CD1c-positive myeloid dendritic cell (primary cell): ENCODE measurements around the gene UBD.

Experiments used
- DNase-seq: peaks from one replicate; pipeline ENCODE4 v3.0.0-alpha.2; 2016; ENCODE audit errors: extremely low spot score

Gene UBD

DNA sequence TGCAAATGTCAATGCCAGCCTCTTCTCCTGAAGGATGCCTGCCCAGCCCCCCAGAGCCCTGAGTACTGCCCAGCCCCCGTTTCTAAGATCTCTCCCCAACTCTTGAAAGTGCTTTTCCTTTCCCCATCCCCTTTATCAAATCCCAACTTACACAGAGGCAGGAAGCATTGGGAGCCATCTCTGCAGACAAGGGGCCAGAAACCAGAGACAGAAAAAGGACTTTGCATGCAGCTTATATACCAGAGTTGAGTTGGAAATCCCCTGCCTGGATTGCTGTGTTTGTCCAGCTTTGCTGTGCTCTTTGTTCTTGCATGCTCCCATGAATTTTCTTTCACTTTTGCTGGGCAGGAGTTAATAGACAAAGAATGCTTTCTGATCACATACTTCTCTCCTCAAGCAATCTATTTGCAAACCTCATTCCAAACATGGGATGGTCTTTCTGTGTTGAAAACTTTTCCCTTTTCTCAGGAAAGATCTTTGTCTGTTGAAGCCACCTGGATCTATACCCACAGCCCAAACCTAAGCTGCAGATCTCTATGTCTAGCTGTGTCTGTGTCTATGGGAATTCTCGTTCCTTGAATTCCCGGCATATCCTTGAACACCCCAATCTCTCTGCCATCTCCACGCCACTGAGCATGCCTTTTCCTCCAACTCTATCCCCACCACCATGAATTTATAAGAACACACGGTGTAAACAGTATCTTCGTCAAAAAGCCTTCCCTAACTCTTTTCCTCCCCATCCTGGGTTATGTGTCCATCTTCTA is at the start of gene UBD:
Gene UBD (minus strand): TSS at position 209 of the 764 bp plus-strand sequence. CDS start 31 bp downstream, at position 178.
- DNase-seq, result no peak

DNA sequence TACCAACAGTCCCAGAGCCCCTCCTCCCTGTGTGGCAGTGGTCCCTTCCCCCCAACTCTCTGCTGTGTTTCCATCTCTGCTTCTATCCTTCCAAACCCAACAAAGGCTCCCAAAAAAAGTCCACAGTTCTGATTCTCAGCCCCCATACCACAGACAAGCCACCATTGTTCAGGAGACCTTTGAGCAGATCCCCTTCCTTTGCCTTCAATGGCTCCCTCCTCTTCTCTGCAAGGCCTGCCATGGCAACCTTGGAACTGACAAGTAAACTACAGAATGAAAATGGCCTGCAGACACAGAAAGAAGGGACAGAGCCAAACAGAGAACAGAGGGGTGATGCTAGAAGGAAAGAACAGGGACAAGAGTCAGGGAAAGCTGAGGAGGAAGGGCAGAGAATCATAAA is 48.6 kb upstream of the UBD start:
- DNase-seq, result no peak

DNA sequence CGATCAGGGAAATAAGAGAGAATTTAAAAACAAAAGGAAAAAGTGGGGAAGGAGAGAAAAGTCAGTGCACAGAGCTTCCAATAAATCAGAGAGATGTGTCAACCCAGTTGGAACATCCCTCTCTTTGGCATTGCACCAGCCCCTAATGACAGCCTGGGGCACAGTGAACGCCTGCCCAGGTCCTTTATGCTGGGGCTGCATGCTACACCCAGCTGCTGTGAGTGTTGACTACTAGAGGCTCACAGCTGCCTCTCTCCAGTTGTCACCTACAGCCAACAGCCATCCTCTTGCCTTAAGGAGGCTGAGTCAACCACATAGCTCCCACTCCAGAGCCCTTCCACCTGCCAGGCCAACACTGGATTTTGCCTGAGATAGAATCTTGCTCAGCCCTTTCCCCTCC is 44.4 kb upstream of the UBD start:
- no peak for DNase-seq

DNA sequence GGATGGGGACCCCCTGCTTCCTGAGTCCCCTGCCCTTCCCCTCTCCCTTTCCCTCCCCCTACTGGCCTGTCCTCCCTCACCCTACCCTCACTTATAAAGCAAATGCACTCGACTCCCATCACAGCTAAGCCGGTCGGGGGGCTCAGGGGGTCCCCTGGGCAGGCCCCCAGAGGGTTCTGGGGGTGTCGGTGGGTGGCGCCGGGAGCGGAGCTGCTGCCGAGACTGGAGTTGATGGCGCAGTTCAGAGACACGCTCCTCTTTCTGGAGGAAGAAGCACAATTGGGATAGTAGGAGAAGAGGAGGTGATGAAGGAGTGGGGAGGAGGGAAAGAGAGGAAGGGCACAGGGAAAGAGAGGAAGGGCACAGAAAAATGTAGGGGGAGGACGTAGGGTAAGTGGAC is 43.9 kb upstream of the UBD start:
- no peak for DNase-seq

DNA sequence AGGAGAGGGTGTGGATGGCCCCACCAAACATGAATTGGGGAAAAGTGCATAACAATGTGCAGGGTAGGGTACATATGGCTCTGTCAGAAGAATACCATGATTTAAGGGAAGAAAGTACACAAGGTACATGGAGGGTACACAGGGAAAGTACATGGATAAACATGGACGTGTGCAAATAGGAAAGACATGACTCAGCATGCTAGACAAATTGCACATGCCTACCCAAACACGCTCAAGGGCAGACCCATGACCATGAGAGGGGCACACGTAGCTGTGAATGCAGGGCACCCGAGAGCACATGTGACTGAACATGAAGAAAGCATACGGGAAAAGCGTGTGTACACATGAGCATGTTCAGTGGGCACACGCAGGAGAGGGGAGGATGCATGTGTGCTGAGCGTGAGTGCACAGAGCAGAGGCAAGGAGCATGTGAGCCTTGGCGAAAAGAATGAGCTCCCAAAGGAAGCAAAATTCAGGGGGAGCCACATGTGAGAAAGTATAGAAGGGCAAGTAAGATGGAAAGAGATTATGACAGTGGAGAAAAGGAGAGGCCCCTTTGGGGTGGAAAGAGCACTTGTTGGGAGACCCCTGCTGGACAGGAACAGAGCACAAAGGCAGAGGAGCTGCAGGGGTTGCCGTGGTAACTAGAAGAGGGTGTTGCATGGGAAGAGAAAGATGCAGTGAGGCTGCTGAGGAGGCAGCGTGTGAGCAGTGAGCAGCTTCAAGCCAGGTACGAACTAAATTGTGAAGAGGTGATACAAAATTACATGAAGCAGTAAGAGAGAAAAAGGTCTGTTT is 43.2 kb upstream of the UBD start:
- DNase-seq, result no peak

DNA sequence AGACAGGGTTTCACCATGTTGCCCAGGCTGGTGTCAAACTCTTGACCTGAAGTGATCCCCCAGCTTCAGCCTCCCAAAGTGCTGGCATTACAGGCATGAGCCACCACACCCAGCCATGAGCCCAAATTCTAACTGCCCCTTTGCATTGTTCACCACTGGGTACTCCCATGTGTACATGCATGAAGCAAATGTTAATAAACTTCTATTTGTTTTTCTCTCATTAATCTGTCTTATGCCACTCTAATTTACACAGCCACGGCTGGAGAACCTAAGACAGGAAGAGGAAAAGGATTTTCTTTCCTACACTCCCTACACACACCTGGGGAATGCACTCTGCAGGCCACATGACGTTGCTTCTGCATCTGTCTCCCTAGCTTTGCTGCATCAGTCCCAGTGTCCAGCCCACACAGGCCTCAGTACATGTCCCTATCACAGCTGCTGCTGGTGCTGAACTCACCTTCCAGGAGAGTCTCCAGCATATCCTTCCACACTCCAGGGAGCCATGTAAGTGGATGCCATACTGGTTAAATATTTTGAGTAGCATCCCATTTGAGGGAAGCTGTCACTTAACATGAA is 38.7 kb upstream of the UBD start:
- DNase-seq, result no peak

DNA sequence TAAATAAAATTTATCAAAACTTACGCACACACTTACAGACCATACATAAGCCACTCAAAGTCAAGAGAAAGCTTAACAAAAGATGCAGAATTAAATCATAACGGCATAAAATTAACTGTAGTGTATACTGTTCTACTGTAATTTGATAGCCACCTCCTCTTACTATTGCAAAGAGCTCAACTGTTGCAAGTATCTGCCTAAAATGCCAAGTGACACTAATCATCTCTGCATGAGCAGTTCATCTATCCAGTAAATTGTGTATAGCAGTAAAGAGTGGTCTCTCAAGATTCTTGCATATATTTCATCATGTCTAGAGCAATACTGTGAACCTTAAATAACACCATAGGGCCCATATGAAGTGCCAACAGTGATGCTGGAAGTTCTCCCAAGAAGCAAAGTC is 37.7 kb upstream of the UBD start:
- no peak for DNase-seq

DNA sequence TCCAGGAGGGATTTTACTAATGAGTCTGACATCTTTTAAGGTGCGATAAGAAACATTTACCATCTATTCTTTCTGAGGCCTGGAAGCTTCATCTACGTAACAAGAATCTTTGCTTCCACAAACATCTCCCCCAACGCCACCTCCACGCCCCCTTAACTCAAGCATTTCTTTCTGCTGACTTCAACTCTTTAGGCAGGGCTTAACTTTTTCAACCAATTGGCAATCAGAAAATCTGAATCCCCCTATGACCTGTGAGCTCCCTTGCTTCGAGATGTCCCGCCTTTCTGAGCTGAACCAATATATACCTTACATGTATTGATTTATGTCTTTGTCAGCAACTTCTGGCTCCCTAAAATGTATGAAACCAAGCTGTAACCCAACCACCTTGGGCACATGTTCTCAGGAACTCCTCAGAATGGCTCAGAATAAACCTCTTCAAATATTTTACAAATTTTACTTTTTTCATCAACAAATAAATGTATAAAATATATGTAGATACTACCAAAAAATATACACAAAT is 36.9 kb upstream of the UBD start:
- no peak for DNase-seq

DNA sequence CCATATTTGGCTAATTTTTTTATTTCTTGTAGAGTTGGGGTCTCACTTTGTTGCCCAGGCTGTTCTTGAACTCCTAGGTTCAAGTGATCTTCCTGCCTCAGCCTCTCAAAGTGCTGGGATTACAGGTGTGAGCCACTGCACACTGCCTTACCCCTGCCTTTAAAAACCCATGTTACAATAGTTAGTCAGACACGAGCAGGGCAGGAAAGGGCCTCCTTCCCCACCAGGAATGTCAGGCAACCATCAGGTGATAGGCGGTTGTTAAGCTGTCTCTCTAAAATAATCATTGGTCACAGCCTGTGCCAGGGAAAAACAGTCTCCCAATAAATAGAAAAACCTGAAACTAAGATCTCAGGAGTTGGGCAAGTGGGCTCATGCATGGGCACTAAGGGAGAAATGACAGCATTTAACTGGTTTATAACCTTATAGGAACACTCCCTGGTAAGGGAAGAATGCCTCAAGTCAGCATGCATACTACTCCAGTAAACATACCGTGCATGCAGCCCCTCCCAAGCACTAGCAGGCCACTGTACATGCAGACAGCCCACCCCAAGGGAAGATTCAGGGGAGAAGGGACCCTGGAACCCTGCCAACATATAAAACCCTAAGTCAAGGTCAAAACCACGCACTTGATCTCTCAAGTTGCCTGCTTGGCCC is 33.8 kb upstream of the UBD start:
- no peak for DNase-seq

DNA sequence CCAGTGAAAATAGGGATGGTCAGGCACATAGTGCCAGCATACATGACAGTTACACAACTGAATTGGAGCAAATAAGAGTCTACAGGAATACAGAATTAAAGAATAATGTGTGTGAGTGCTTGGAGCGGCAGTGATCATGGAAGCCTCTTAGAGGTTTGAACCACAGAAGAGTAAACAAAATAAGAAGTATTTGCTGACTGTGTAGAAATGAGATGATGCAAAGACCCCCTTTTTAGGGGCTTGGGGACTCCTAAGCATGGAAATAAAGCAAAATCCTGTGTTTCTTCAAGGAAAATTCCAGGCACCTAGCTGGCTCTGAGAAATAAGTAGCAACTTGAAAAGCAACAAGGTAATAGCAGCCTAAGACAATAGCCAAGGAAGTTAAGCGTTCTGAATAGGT is 32.1 kb upstream of the UBD start:
- DNase-seq, result no peak

DNA sequence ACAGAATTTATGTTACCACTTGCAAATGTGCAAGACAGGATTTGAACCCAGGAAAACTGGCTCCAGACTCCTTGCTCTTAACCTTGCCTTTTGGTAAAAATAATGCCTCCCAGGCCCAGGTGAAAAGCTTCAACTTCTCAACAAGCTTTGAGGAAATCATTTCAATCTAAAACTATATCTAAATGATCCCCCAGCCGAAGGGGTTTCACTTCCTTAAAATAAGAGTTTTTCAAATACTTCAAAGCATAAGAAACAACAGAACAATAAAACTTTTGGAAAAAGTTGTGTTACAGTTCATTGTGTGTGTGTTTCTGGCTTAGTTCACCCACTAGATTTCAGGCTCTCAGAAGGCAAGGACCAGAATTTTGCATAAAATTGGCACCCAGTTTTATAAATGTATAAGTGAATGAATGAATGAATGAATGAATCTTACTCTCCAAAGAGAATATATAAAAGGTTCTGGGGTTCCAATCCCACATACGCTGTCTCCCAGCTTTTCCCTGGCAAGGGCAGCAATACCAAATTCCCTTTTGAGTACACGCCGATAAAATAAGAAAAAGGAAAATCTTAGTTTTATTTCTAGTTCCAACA is 30.8 kb upstream of the UBD start:
- DNase-seq, result peak; percentile 2

DNA sequence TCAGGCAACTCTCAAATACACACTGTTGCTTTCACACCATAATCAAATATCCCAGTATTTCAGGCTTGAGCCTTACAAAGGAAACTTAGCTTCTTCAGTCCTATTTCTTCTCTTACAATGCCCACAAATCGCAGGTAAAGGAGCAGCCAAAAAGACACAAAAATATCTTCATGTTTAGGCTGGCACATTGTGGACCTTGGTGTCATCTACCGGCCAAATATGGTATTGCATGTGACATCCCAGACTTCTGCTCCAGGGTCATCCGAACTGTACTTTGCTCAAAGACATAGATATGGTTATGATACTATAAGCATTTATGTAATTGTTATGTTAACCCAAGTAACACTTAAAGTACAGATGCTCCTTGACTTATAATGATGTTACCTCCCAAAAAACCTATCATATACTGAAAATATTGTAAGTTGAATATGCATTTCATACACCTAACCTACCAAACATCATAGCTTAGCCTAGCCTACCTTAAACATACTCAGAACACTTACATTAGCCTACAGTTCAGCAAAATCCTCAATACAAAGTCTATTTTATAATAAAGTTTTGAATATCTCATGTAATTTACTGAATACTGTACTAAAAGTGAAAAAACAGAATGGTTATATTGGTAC is 30.0 kb upstream of the UBD start:
- DNase-seq, result peak; percentile 54

DNA sequence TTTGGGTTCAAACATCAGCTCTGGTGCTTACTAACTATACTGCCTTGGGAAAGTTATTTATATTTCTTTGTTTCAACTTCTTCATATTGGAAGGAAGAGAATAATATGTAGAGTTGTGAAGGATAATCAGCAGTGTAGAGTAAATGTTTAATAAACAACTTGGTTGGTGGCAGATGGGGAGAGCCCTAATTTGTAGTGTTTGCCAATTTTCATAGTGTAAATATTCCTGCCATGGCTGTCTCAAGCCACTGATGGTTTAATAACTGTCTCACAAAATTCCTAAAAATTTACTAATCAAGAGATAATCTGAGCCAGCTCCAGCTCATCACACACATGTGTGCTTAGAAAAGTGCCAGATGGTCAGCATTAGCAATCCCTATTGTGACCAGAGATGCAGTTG is 25.3 kb upstream of the UBD start, which contains the start of gene OR2H2:
Gene OR2H2 (plus strand): TSS at position 301 of the 400 bp plus-strand sequence. CDS start 2,824 bp downstream, outside the sequence.
- DNase-seq, result no peak

DNA sequence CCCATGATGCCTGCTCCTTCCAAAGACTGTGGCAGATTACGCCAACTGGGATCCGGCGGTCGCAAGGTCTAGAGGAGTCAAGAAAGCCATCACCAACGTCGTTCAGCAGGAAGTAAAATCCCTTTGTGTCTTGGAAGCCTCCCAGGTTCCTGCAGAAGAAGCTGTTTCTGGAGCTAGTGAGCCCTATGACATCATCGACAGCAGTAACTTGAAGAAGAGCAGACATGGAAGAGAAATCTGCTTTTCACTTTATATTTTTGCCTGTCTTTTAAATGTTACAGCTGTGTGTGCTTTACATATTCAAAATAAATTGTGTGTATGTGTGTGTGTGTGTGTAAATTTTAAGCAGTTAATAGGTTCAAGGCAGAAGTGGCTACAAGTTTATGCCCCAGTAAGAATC is 18.0 kb upstream of the UBD start:
- no peak for DNase-seq

DNA sequence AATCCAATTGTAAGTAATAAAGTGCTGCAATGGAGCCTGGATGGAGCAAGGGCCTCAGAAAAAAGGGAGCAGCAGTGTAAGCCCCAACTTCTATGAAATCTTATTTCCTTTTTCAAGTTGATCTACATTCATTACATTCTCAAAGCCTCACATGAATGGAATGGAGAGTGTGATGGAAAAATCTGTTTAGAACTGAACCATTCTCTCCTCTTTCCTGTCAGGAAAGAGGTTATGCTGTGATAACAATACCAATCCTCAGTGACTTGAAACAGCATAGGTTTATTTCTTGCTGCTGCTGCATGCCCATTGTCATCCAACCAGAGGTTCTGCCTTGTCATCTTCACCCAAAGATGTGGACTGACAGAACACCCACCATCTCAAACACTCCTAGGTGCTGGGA is 16.5 kb upstream of the UBD start:
- DNase-seq, result no peak

DNA sequence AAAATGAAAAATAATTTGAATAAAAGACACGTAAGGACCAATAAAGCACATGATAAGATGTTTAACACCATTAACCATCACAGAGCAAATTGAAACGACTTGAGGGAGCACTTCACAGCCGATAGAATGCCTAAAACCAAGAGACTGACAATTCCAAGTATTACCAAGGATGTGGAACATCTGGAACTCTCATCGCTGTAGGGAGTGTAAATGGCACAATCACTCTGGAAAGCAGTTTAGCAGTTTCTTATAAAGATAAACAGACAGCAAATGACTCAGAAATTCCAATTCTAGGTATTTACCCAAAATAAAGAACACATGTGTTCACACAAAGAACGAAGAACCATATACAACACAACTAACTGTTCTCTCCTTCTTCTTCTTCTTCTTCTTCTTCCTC is 8.5 kb upstream of the UBD start:
- DNase-seq, result no peak

DNA sequence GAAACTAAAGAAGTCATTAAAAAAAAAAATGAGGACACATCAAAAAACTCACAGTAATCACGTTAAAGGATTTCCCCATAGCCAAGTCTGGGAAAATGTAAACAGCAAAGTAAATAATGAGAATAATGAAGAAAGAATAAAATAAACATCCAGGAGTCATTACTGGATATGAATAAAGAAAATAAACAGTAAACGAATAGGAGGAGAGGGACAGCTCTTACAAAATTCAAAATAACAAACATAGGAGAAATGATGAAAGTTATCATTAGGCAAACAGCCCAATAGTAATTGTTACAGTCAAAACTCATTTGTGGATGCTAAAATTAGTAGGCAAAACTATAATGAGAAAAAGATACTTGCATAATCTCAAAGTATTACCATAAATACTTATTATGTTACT is 8.0 kb upstream of the UBD start:
- no peak for DNase-seq

DNA sequence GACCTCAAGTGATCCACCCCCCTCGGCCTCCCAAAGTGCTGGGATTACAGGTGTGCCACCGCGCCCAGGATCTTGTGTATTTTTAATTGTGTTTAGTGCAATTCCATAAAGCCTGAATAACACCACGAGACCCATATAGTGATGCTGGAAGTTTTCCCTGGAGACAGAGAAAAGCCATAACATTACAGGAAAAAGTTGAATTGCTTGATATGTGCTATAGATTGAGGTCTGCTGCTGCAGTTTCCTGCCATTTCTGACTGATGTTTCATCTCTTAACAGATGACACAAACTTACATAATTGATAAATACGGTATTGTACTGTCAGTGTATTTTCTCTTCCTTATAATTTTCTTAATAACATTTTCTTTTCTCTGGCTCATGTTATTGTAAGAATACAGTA is 7.3 kb upstream of the UBD start:
- no peak for DNase-seq

DNA sequence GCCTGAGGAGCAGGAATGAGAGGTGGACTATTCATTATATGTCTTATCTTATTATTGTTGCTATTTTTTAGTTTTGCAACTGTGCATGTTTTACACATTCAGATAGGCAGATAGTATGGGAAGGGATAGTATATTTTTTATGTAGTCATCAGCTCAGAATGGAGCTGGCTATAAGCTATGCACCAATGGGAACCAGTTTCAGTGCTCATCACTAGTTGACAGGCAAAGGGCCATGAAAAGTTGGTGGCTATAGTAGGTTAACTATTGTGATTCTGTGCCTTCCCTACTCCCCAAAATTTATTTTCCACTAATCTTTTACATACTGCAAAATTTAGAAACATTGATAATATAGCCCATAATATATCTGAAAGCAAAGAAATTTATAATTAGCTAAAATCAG is 5.3 kb upstream of the UBD start:
- DNase-seq, result peak; percentile 5

DNA sequence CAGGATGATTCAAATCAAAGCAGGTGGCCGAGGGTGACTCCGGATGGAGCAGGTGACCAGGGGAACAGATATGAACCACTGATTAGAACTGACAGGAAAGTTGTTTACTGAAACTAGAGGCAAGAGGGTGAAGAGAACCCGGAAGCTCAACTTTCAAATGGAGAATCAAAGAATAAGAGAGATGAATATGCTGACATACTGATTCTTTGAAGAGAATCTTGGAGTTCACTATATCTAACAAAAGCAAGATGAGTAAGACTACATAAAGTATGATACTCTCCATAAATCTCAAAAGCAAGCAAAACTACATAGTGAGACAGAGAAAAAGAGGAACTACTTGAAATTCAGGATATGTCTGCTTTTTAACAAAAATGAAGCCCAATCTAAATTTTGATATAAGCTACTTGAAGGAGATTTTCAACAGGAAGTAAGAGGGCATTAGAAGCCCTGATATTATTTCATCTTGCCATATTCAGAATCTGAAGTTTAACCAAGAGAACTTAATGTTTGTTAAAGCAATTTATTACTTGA is 4.0 kb upstream of the UBD start:
- peak; percentile 12 for DNase-seq

DNA sequence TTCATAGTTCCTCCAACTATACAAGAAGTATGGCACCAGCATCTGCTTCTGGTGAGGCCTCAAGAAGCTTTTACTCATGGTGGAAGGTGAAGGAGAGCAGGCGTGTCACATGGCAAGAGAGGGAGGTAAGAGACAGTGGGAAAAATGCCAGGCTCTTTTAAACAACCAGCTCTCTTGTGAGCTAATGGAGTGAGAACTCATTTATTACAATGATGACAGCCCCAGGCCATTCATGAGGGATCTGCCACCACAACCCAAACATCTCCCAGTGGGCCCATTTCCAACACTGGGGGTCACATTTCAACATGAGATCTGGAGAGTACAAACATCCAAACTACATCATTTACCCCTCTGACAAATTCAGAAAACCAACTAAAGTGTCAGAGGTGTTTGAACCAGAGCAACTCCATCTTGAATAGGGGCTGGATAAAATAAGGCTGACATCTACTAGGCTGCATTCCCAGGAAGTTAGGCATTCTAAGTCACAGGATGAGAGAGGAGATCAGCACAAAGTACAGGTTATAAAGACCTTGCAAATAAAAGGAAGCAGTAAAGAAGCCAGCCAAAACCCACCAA is 2.2 kb upstream of the UBD start:
- no peak for DNase-seq
